GM12875 (cell line): ENCODE measurements around the gene RTKN.

Experiments
- H3K4me3 ChIP-seq: one replicate; pipeline ENCODE4 v1.5.1; 2011; ENCODE audit warnings: low read depth, low read length, control low read depth
- TF ChIP-seq, protein P1 (sequence below): IDR thresholded peaks from 2 replicates; pipeline ENCODE4 v1.5.1; 2011; ENCODE audit warnings: low read depth, mild to moderate bottlenecking, control low read depth, inconsistent platforms, low read length, moderate library complexity, borderline replicate concordance; ENCODE audit not compliant: insufficient read depth

Gene RTKN

DNA sequence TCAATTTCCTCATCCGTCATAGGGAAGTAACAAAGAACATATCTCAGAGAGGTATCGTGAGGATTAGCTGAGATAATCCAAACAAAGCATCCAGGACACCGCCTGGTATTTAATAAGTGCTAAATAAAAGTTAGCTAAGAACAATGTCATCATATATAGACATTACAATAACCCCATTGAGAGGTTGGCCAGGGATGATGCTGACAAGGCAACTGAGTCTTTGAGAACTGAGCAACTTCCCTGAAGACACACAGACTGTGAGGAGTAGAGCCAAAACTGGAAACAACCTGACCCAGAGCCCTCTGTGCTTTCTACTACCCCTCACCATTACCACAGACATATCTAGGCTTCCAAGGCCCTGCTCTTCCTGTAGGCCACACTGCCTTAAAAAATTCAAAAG is 60.0 kb downstream of the RTKN start:
- TF ChIP-seq, protein P1, sequence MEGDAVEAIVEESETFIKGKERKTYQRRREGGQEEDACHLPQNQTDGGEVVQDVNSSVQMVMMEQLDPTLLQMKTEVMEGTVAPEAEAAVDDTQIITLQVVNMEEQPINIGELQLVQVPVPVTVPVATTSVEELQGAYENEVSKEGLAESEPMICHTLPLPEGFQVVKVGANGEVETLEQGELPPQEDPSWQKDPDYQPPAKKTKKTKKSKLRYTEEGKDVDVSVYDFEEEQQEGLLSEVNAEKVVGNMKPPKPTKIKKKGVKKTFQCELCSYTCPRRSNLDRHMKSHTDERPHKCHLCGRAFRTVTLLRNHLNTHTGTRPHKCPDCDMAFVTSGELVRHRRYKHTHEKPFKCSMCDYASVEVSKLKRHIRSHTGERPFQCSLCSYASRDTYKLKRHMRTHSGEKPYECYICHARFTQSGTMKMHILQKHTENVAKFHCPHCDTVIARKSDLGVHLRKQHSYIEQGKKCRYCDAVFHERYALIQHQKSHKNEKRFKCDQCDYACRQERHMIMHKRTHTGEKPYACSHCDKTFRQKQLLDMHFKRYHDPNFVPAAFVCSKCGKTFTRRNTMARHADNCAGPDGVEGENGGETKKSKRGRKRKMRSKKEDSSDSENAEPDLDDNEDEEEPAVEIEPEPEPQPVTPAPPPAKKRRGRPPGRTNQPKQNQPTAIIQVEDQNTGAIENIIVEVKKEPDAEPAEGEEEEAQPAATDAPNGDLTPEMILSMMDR, result no peak
- H3K4me3 ChIP-seq, result no peak overlapping the region

DNA sequence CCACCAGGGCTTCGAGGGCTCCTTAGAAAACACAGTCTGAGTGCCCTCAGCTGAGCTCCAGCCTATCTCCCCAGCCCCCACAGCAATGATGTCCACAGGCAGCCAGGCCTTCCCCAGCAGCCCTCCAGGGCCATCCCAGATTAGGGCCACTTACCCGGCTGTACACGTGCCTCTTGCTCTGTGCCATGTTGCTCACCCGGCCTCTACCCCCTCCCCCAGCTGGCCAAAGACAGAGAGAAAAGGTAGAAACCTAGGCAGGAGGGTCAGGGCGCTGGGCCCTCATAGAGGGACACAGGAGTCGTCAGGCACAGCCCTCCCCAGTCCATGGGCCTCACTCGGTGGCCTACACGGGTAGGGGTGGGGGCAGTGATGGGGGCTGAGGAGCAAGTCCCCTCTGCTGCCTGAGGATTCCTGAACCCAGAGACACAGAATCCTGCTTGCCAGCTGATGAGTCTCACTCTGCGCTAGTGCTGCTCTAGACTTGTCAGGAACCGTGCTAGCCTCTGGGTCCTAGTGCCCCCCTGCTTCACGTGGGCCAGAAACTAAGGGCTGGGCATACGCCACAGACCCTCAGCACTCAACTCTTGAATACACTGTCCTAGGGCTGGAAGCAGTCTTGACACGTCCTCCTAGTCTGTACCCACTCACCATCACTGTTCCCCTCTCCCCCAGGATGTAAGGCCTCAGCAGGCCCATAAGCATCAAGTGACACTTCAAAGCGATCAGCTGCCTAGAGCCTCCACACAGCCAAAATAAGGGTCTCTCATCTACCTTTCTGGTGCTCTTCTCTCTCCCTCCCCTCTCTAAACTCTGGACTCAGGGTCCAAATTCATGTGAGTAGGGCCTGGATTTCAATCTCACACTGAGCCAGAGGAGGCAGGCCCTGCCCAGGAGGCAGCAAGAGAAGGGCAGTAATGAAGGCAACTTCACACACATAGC is 61.6 kb downstream of the RTKN start, which contains the start of gene DCTN1:
TSS of gene DCTN1 (minus strand) at position 461 of the 939 bp plus-strand sequence. CDS start at position 187, 274 bp downstream.
- no peak within 1 kb of the TSS for H3K4me3 ChIP-seq
- TF ChIP-seq, protein P1, result no peak

DNA sequence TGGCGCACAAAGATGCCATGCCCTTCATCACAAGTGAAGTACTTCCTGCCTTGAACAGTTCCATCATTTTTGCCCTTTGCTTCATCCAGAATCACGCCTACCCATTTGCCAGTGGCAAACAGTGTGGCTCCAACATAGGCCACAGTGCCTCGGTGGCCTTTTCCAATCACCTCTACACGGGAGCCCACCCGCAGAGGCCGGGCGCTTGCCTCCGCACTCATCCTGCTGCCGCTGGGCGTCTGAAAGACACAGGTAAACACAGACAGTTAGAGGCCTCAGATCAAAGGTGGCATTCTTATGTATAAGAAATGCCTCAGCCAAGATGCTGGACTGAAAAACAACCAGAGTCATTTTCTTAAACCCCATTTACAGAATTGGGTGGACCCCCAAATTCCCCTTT is 63.7 kb downstream of the RTKN start:
- no peak overlapping the region for H3K4me3 ChIP-seq
- TF ChIP-seq, protein P1, result no peak

DNA sequence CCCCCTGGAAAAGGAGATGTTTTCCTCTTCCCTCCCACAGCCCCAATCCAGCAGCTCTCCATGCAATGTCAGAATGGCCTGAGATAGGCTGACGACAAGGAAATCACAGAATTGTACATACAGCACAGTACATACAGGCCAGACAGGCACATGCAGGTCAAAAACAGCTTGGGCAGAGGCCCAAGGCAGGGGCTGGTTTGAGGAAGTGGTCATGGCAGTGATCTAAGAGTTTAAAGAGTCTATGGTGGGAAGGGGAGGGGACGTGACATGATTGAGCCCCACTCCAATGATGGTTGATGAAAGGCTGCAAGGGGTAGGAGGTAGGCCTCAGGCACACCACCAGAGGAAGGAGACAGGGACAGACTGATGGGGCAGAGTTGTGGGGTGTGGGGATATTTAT is 65.9 kb downstream of the RTKN start:
- TF ChIP-seq, protein P1, result no peak
- no peak overlapping the region for H3K4me3 ChIP-seq
